GM12878 (cell line): ENCODE measurements around the gene GADL1. TPM values are rescaled to one million over a fixed set of nuclear protein-coding genes. Genes with fewer than 3 reads are reported as not detected.

Experiments
- ATAC-seq: fragments of 200-7000 bp; cut with Tn5 transposase; 3 replicates; pipeline ENCODE4 v1.9.1; 2020; ENCODE audit warnings: mild to moderate bottlenecking, moderate library complexity
- BruUV-seq: library from RNA; stranded (reverse); fragments of 400-500 nt; replicated peaks from 2 replicates; lab custom pipeline; 2021; lab: Mats Ljungman, UMichigan
- CTCF ChIA-PET: fragments of 300-600 bp; sonication (Branson Sonifier 250); formaldehyde crosslinking; extraction: SDS; loops from one replicate; lab custom pipeline; 2021; ENCODE audit warnings: inconsistent platforms; lab: Yijun Ruan, JAX
- POLR2A ChIA-PET: fragments of 350-600 bp; formaldehyde crosslinking; extraction: SDS; loops from one replicate; lab custom pipeline; 2021; ENCODE audit warnings: inconsistent platforms; lab: Charles Lee
- RAD21 ChIA-PET: fragments of 300-600 bp; sonication (Branson Sonifier 250); formaldehyde crosslinking; loops from one replicate; lab custom pipeline; 2023; ENCODE audit warnings: antibody characterized with exemption; ENCODE audit not compliant: unreplicated experiment; lab: Charles Lee
- SMC1A ChIA-PET: fragments of 300-600 bp; sonication (Branson Sonifier 250); formaldehyde crosslinking; loops from one replicate; lab custom pipeline; 2023; ENCODE audit not compliant: unreplicated experiment, uncharacterized antibody; lab: Charles Lee
- DNase-seq: peaks from one replicate; pipeline ENCODE4 v3.0.0-alpha.2; 2011; ENCODE audit warnings: low read depth, low spot score
- FAIRE-seq: peaks from 3 replicates; lab custom pipeline; 2011; peaks lifted over from hg19 to GRCh38; lab: Jason Lieb, UNC
- H2AFZ ChIP-seq: 2 replicates; pipeline ENCODE4 v1.6.0; 2011; ENCODE audit warnings: low read depth, low read length, control low read depth; ENCODE audit not compliant: control insufficient read depth
- H3K27ac ChIP-seq: 2 replicates; pipeline ENCODE4 v1.5.1; 2011; ENCODE audit warnings: control low read depth; ENCODE audit not compliant: control insufficient read depth, insufficient read depth
- H3K27me3 ChIP-seq, 2 experiments: replicated peaks in 1 of 2; 2 replicates each; pipeline versions ENCODE4 v1.6.0 to v1.6.1; 2011; ENCODE audit warnings: low read length in 1 of 2; ENCODE audit not compliant: control insufficient read depth in 2 of 2, insufficient read depth in 2 of 2
- H3K36me3 ChIP-seq, 2 experiments: 2 replicates each; pipeline ENCODE4 v1.5.1; 2011; ENCODE audit warnings: low read length in 1 of 2; ENCODE audit not compliant: control insufficient read depth in 2 of 2, insufficient read depth in 2 of 2
- H3K4me1 ChIP-seq: 2 replicates; pipeline ENCODE4 v1.6.1; 2011; ENCODE audit warnings: mild to moderate bottlenecking, low read length, moderate library complexity, mixed read lengths; ENCODE audit not compliant: control insufficient read depth, insufficient read depth
- H3K4me2 ChIP-seq: 2 replicates; pipeline ENCODE4 v1.6.0; 2011; ENCODE audit warnings: control low read depth; ENCODE audit not compliant: control insufficient read depth, insufficient read depth
- H3K4me3 ChIP-seq: fragments of 200-600 bp; sonication (generic); 2 replicates; pipeline ENCODE4 v1.5.1; 2016
- H3K79me2 ChIP-seq: 2 replicates; pipeline ENCODE4 v1.6.0; 2011; ENCODE audit warnings: low read length; ENCODE audit not compliant: control insufficient read depth, insufficient read depth
- H3K9ac ChIP-seq: 2 replicates; pipeline ENCODE4 v1.8.0; 2011; ENCODE audit warnings: low read length, control low read depth, mixed read lengths; ENCODE audit not compliant: control insufficient read depth, insufficient read depth
- H3K9me3 ChIP-seq: replicated peaks from 3 replicates; pipeline ENCODE4 v1.5.1; 2011; ENCODE audit warnings: mild to moderate bottlenecking, low read length; ENCODE audit not compliant: control insufficient read depth, insufficient read depth
- H4K20me1 ChIP-seq: 2 replicates; pipeline ENCODE4 v1.6.0; 2011; ENCODE audit not compliant: control insufficient read depth, insufficient read depth
- ATF3 ChIP-seq: IDR thresholded peaks from 2 replicates; pipeline ENCODE4 v1.6.1; 2011; ENCODE audit warnings: low read depth, mild to moderate bottlenecking, low read length, moderate library complexity, borderline replicate concordance; ENCODE audit errors: extremely low read depth
- CREM ChIP-seq: IDR thresholded peaks from 2 replicates; pipeline ENCODE4 v1.6.1; 2014; ENCODE audit warnings: antibody characterized with exemption, low read depth
- CTCF ChIP-seq, 3 experiments: IDR thresholded peaks in 2 of 3; conservative IDR thresholded peaks in 1 of 3; 2 replicates each; pipeline ENCODE4 v1.5.1; 2011; ENCODE audit warnings: low read depth in 3 of 3, low read length in 3 of 3, mild to moderate bottlenecking in 3 of 3, control low read depth in 2 of 3, moderate library complexity in 2 of 3, inconsistent platforms in 1 of 3, mixed read lengths in 1 of 3; ENCODE audit not compliant: control insufficient read depth in 2 of 3, insufficient read depth in 1 of 3; ENCODE audit errors: extremely low read depth in 1 of 3
- GABPA ChIP-seq: IDR thresholded peaks from 2 replicates; pipeline ENCODE4 v1.6.1; 2014; ENCODE audit warnings: antibody characterized with exemption, low read depth, mild to moderate bottlenecking, inconsistent platforms
- HDAC2 ChIP-seq: fragments of 200-600 bp; sonication (generic); IDR thresholded peaks from 2 replicates; pipeline ENCODE4 v1.6.1; 2017
- MEF2B ChIP-seq: fragments of 450-650 bp; IDR thresholded peaks from 2 replicates; pipeline ENCODE4 v1.6.1; 2018; ENCODE audit warnings: mild to moderate bottlenecking, moderate library complexity; ENCODE audit not compliant: partially characterized antibody, poor library complexity, severe bottlenecking
- MYB ChIP-seq: fragments of 150-350 bp; IDR thresholded peaks from 2 replicates; pipeline ENCODE4 v1.6.1; 2014; ENCODE audit warnings: mild to moderate bottlenecking, low read depth, low read length, borderline replicate concordance
- NBN ChIP-seq: fragments of 450-650 bp; IDR thresholded peaks from 2 replicates; pipeline ENCODE4 v1.6.1; 2016
- NFXL1 ChIP-seq: fragments of 450-650 bp; IDR thresholded peaks from 2 replicates; pipeline ENCODE4 v1.6.1; 2017; ENCODE audit warnings: antibody characterized with exemption, mild to moderate bottlenecking, borderline replicate concordance
- NFYB ChIP-seq: IDR thresholded peaks from 2 replicates; pipeline ENCODE4 v1.6.1; 2011; ENCODE audit warnings: low read depth, mild to moderate bottlenecking, low read length, improper control_type of control experiment, moderate library complexity; ENCODE audit not compliant: insufficient read depth
- PAX5 ChIP-seq: IDR thresholded peaks from 2 replicates; pipeline ENCODE4 v1.6.1; 2011; ENCODE audit warnings: low read depth, low read length, borderline replicate concordance
- RAD51 ChIP-seq: fragments of 450-650 bp; IDR thresholded peaks from 2 replicates; pipeline ENCODE4 v1.6.1; 2016; ENCODE audit warnings: moderate library complexity, mild to moderate bottlenecking, inconsistent platforms
- SP1 ChIP-seq: IDR thresholded peaks from one replicate; pipeline ENCODE4 v1.6.1; 2011; ENCODE audit warnings: low read depth, low read length
- SPI1 ChIP-seq: IDR thresholded peaks from 2 replicates; pipeline ENCODE4 v1.6.1; 2011; ENCODE audit warnings: low read depth, mild to moderate bottlenecking, low read length, moderate library complexity, borderline replicate concordance; ENCODE audit not compliant: insufficient read depth
- YY1 ChIP-seq: IDR thresholded peaks from 2 replicates; pipeline ENCODE4 v1.6.1; 2011; ENCODE audit warnings: low read depth, mild to moderate bottlenecking, low read length
- ZNF24 ChIP-seq: fragments of 450-650 bp; IDR thresholded peaks from 2 replicates; pipeline ENCODE4 v1.6.1; 2017; ENCODE audit warnings: antibody characterized with exemption, mild to moderate bottlenecking
- ZNF274 ChIP-seq: IDR thresholded peaks from one replicate; pipeline ENCODE4 v1.8.0; 2011; ENCODE audit not compliant: insufficient read length, insufficient read depth
- WGBS: methylation state at CpG from one replicate; pipeline ENCODE4 v1.1.6; 2016; ENCODE audit warnings: low lambda C conversion rate; ENCODE audit not compliant: insufficient replicate concordance, insufficient coverage; ENCODE audit errors: missing lambda C conversion rate; 5-methylcytosine and 5-hydroxymethylcytosine counted together
- in situ Hi-C: fragments of 300-500 bp; cut with MboI; formaldehyde crosslinking; loops from 9 replicates; pipeline ENCODE4 v1.14.3; 2018; ENCODE audit warnings: mixed read lengths
- intact Hi-C: fragments of 100-400 bp; cut with micrococcal nuclease; formaldehyde crosslinking; loops from one replicate; pipeline ENCODE4 v1.14.2; 2022; ENCODE audit not compliant: unreplicated experiment
- polyA plus RNA-seq, 11 experiments: library from polyadenylated mRNA; depleted of rRNA in 4 of 11; unstranded in 6 of 11; stranded (reverse) in 5 of 11; fragments of >200 nt; fragmentation: Nextera tagmentation in 4 of 11; fragmentation: Illumina TruSeq in 1 of 11; extraction: Ambion mirVana in 4 of 11; extraction: Trizol in 1 of 11; gene quantifications; 1 replicate in 1 of 11; 2 replicates in 10 of 11; pipeline versions ENCODE4 v1.2.1 to v1.2.3, GENCODE V29; 2011 to 2016; ENCODE audit warnings: inconsistent platforms in 2 of 11, missing spikeins in 2 of 11, low read depth in 1 of 11
- total RNA-seq, 4 experiments: library from RNA; depleted of rRNA in 3 of 4; stranded (reverse); fragments of >200 nt in 3 of 4; fragmentation: Illumina TruSeq in 1 of 4; extraction: Trizol in 1 of 4; gene quantifications; 2 replicates each; pipeline versions ENCODE4 v1.2.1 to v1.2.3, GENCODE V29; 2013 to 2021

The GADL1 gene
- total and polyA plus RNA-seq, 10 of the 15 experiments (the other 5 are each of a cell fraction or from before 2014, with no cell fraction given) = 0.04 TPM; not detected in 9

DNA sequence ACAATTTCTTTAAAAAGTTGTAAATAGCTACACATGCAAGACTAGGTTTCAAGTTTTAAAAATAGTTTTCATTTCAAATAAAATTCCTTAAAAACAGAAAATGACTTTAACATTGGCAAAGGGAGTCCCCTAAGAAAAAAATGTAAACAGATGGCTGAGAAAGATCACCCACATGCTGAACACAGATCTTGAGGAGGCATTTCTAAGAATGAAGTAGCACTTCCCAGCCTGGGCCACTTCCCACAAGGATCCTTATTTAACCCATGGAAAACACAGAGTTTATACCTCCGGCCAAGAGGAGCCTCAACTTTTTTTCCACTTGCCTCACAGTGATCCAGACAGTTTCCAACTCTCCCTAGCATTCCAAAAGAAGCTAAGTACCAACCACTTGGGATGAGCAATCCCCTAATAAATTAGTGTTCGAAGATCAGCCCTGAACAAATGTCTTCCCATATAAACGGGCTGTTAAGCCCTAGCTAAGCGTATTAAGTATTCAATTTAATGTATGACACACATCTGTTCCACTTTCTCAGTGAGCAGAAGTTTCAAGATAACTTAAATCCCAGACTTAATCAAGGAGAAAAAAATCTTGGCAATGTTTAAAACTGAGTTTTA, 61.4 kb downstream of the GADL1 start:
- SMC1A ChIA-PET = no interaction called here
- no TSS peak for BruUV-seq
- in situ Hi-C loops = no loop called here
- intact Hi-C loops = no loop called here
- Histone ChIP-seq H3K79me2 (no peaks in the 10 kb centered on the region), H3K4me1 (no peaks in the 10 kb centered on the region), H3K4me3 (no peak overlapping the region), H2AFZ (no peak overlapping the region), H3K4me2 (no peak overlapping the region), H3K9ac (no peak overlapping the region), H3K27me3 (peaks cover 1 to 4% of the 10 kb centered on the region in 2 experiments; a peak in 1 of 4 replicates), H3K9me3 (no peaks in the 10 kb centered on the region), H4K20me1 (no peaks in the 10 kb centered on the region), H3K27ac (no peak overlapping the region), H3K36me3 (no peaks in the 10 kb centered on the region)
- ATAC-seq = no peak
- POLR2A ChIA-PET = no interaction called here
- no peak for FAIRE-seq
- TF ChIP-seq ZNF24 (no peak), SPI1 (no peak), RAD51 (no peak)
- CTCF ChIA-PET = no interaction called here
- no peak for DNase-seq
- RAD21 ChIA-PET = no interaction called here
- 1% methylated on average over 4 of the region's 4 CpGs for WGBS

DNA sequence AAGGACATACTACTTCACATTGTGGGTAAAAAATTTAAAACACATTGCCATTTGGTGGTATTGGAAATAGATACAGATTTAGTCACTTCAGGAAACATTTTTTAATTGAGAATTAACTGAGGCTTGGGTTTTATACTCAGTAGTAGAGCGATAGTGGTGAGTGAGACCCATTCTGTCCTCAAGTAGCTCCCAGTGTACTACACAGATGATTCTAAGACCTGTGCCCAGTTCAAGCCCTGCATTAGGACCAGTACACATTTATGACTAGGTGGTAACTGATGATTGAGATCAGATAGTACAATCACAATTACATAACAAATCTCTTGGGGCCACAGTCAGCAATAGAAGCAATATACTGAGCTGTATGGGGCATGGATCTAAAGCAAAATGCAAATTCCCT, 67.4 kb downstream of the GADL1 start:
- no TSS peak for BruUV-seq
- in situ Hi-C loops = no loop called here
- TF ChIP-seq HDAC2 (no peak), ATF3 (no peak), MEF2B (no peak), SP1 (no peak), ZNF274 (no peak), NFXL1 (no peak), GABPA (no peak), CTCF (IDR thresholded peaks at IDR 0.05 in 2 of 3, conservative IDR thresholded peaks at IDR 0.05 in 1 of 3; ENCODE audit: control insufficient read depth in 2 of 3, extremely low read depth in 1 of 3, insufficient read depth in 1 of 3, low read depth in 3 of 3, low read length in 3 of 3) (no peak), NFYB (no peak), CREM (no peak), NBN (no peak), YY1 (no peak), PAX5 (no peak), RAD51 (no peak), MYB (no peak)

More for the DNA sequence above, 67.4 kb downstream of the GADL1 start:
- RAD21 ChIA-PET = no interaction called here
- H3K27me3 ChIP-seq = peaks cover 0 to 4% of the 10 kb centered on the region in 2 experiments; a peak in 1 of 4 replicates
- DNase-seq (no peak), FAIRE-seq (no peak), ATAC-seq (no peak)
- no peaks in the 10 kb centered on the region for H3K36me3 ChIP-seq
- SMC1A ChIA-PET = interaction anchor here (0.5 kb wide), 1 partner anchor 1547 kb away, joined by 3 read pairs; no protein-coding TSS in a partner anchor
- H3K9ac ChIP-seq = no peak overlapping the region
- no peaks in the 10 kb centered on the region for H3K4me1 ChIP-seq
- CTCF ChIA-PET = no interaction called here
- H3K9me3 ChIP-seq = no peaks in the 10 kb centered on the region
- no peaks in the 10 kb centered on the region for H3K79me2 ChIP-seq
- no peaks in the 10 kb centered on the region for H4K20me1 ChIP-seq
- POLR2A ChIA-PET = no interaction called here
- 31% methylated on average over 1 of the region's 1 CpG for WGBS
- no peak overlapping the region for H3K27ac ChIP-seq
- H3K4me3 ChIP-seq = no peak overlapping the region
- intact Hi-C loops = no loop called here
- H2AFZ ChIP-seq = no peak overlapping the region
- no peak overlapping the region for H3K4me2 ChIP-seq
